ENCODE data around the gene CIAPIN1. TPM values are rescaled to one million over a fixed set of nuclear protein-coding genes. Genes with fewer than 3 reads are reported as not detected.

The CIAPIN1 gene
- total RNA-seq, 2 experiments from 2014 or later: 27.8 to 28.0 TPM

DNA sequence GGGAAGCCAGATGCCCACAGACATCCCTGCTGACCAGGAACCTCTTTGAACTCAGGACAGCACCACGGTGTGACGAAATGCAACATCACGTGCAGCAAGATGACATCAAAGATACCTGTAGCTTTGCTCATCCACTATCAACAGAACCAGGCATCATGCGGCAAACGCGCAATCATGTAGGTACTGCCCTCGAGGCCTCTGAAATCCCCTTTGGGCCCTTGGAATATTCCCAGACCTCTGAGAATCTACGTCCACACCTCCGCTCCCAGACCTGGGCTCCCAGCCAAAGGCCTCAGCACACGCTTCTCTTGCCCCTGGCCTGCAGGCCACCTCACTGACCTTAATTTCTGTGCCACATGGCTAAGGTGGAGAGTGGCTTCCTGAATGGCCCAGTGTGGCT lies 67.6 kb downstream of the CIAPIN1 start:
- H3K9me3 ChIP-seq (ENCODE audit: control insufficient read depth in 1 of 2, insufficient read depth in 1 of 2, low read length in 2 of 2): no peaks in the 10 kb centered on the region
- H3K4me1 ChIP-seq (ENCODE audit: insufficient read depth, low read length): peaks cover 4% of the 10 kb centered on the region
- no peak overlapping the region for H3K27ac Mint-ChIP-seq
- H3K27me3 ChIP-seq (ENCODE audit: control insufficient read depth in 1 of 2, insufficient read depth in 2 of 2, low read length in 2 of 2): no peaks in the 10 kb centered on the region
- no peaks in the 10 kb centered on the region for H3K9me3 Mint-ChIP-seq
- no peaks in the 10 kb centered on the region for H3K4me1 Mint-ChIP-seq (ENCODE audit: low read depth)
- H3K4me3 ChIP-seq (ENCODE audit: low read length): no peak overlapping the region
- ATAC-seq (ENCODE audit: poor library complexity) (no peak), DNase-seq (no peak)
- H3K4me3 Mint-ChIP-seq: no peak overlapping the region
- H3K36me3 ChIP-seq (ENCODE audit: insufficient read depth, low read length): no peaks in the 10 kb centered on the region
- no peak overlapping the region for H3K27ac ChIP-seq (ENCODE audit: low read depth in 1 of 2, low read length in 2 of 2)
- H3K27me3 Mint-ChIP-seq: no peaks in the 10 kb centered on the region
- POLR2A ChIA-PET: no interaction called here
- TF ChIP-seq, protein P1, sequence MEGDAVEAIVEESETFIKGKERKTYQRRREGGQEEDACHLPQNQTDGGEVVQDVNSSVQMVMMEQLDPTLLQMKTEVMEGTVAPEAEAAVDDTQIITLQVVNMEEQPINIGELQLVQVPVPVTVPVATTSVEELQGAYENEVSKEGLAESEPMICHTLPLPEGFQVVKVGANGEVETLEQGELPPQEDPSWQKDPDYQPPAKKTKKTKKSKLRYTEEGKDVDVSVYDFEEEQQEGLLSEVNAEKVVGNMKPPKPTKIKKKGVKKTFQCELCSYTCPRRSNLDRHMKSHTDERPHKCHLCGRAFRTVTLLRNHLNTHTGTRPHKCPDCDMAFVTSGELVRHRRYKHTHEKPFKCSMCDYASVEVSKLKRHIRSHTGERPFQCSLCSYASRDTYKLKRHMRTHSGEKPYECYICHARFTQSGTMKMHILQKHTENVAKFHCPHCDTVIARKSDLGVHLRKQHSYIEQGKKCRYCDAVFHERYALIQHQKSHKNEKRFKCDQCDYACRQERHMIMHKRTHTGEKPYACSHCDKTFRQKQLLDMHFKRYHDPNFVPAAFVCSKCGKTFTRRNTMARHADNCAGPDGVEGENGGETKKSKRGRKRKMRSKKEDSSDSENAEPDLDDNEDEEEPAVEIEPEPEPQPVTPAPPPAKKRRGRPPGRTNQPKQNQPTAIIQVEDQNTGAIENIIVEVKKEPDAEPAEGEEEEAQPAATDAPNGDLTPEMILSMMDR (IDR thresholded peaks at IDR 0.05): no peak
- no peaks in the 10 kb centered on the region for H3K36me3 Mint-ChIP-seq (ENCODE audit: low read depth)
- CTCF ChIA-PET: no interaction called here
- intact Hi-C loops (cut with DNase I, micrococcal nuclease): no loop called here

Other genes with a start within 250 kb of the CIAPIN1 start
- gene ARL2BP, start 202.1 kb downstream of the CIAPIN1 start, total RNA-seq: 10 to 100 TPM; 32.4 to 35.6 TPM
- gene PLLP, start 162.7 kb downstream of the CIAPIN1 start, total RNA-seq: 1 to 10 TPM; 1.8 to 2.5 TPM
- gene CCL22, start 88.6 kb downstream of the CIAPIN1 start, total RNA-seq: not detected
- not detected for gene CX3CL1, start 74.9 kb downstream of the CIAPIN1 start, total RNA-seq
- not detected for gene CCL17, start 42.6 kb downstream of the CIAPIN1 start, total RNA-seq
- gene COQ9, start 94 bp upstream of the CIAPIN1 start, total RNA-seq: 1 to 10 TPM; 7.0 to 7.6 TPM
- 100 to 1,000 TPM; 124 to 125 TPM for gene POLR2C, start 15.3 kb upstream of the CIAPIN1 start, total RNA-seq
- 1 to 10 TPM; 2.4 to 2.9 TPM for gene DOK4, start 39.1 kb upstream of the CIAPIN1 start, total RNA-seq
- 1 to 10 TPM; 2.0 TPM for gene CCDC102A, start 89.2 kb upstream of the CIAPIN1 start, total RNA-seq
- under 1 TPM; 0.41 to 0.61 TPM for gene ADGRG5, start 95.3 kb upstream of the CIAPIN1 start, total RNA-seq
- 1 to 10 TPM; 1.8 to 2.3 TPM for gene ADGRG1, start 181.2 kb upstream of the CIAPIN1 start, total RNA-seq
- gene ADGRG3, start 220.9 kb upstream of the CIAPIN1 start, total RNA-seq: under 1 TPM in 1 of 2 experiments, not detected in 1; 0.28 TPM
- gene DRC7, start 247.4 kb upstream of the CIAPIN1 start, total RNA-seq: not detected